ENCODE data around the gene ZNF784.
A peak's percentile ranks its signal among the peaks of the same experiment; 100 is the strongest.
"Not testable (repeated sequence)": the region's sequence is repeated elsewhere in the genome, so short reads cannot be mapped to it uniquely, and the experiment has no call there.

The ZNF784 gene

GRCh38 chr19:55582284-55582683 is 42.1 kb downstream of the ZNF784 start:
- not testable (repeated sequence) for DNase-seq (ENCODE audit: low spot score)

- DNase-seq (ENCODE audit: low spot score), result no peak
Observed at GRCh38 chr19:55581823-55582223, 42.5 kb downstream of the ZNF784 start.

GRCh38 chr19:55581145-55581822 is 43.1 kb downstream of the ZNF784 start:
- DNase-seq (ENCODE audit: low spot score), result no peak

GRCh38 chr19:55580628-55581144 is 43.7 kb downstream of the ZNF784 start, which contains the start of gene ZNF579:
Gene ZNF579 (minus strand): TSS chr19:55580848. CDS start chr19:55579639, 1,209 bp downstream.
- DNase-seq (ENCODE audit: low spot score), result peak; percentile 89

GRCh38 chr19:55579766-55580621 is 44.4 kb downstream of the ZNF784 start:
- peak; percentile 42 for DNase-seq (ENCODE audit: low spot score)

- DNase-seq (ENCODE audit: low spot score), result no peak
Observed at GRCh38 chr19:55578761-55579747, 45.3 kb downstream of the ZNF784 start.

- DNase-seq (ENCODE audit: low spot score), result no peak
Observed at GRCh38 chr19:55578031-55578760, 46.2 kb downstream of the ZNF784 start.

- DNase-seq (ENCODE audit: low spot score), result no peak
Observed at GRCh38 chr19:55576746-55577145, 47.6 kb downstream of the ZNF784 start.

GRCh38 chr19:55573929-55574328 is 50.4 kb downstream of the ZNF784 start:
- DNase-seq (ENCODE audit: low spot score), result not testable (repeated sequence)

All from HuH-7 (cell line).